Measurements from ENCODE around the gene OLFML2A.

OLFML2A gene

GRCh38 chr9:124860582-124861341, 83.8 kb downstream of the OLFML2A start:
- peaks cover 21% of the 10 kb centered on the region for H3K36me3 Mint-ChIP-seq (ENCODE audit: insufficient read depth)
- H3K27me3 Mint-ChIP-seq = no peaks in the 10 kb centered on the region
- ATAC-seq (replicated peaks; ENCODE audit: extremely low read depth, poor library complexity, severe bottlenecking) (no peak), DNase-seq (ENCODE audit: low spot score in 2 of 2) (no peak)
- peak overlapping the region; percentile 83 for H3K27ac Mint-ChIP-seq (ENCODE audit: low read depth)
- peaks cover 26% of the 10 kb centered on the region for H3K4me1 Mint-ChIP-seq
- H3K9me3 Mint-ChIP-seq = no peaks in the 10 kb centered on the region
- peak overlapping the region; percentile 85 for H3K4me3 Mint-ChIP-seq

DNA sequence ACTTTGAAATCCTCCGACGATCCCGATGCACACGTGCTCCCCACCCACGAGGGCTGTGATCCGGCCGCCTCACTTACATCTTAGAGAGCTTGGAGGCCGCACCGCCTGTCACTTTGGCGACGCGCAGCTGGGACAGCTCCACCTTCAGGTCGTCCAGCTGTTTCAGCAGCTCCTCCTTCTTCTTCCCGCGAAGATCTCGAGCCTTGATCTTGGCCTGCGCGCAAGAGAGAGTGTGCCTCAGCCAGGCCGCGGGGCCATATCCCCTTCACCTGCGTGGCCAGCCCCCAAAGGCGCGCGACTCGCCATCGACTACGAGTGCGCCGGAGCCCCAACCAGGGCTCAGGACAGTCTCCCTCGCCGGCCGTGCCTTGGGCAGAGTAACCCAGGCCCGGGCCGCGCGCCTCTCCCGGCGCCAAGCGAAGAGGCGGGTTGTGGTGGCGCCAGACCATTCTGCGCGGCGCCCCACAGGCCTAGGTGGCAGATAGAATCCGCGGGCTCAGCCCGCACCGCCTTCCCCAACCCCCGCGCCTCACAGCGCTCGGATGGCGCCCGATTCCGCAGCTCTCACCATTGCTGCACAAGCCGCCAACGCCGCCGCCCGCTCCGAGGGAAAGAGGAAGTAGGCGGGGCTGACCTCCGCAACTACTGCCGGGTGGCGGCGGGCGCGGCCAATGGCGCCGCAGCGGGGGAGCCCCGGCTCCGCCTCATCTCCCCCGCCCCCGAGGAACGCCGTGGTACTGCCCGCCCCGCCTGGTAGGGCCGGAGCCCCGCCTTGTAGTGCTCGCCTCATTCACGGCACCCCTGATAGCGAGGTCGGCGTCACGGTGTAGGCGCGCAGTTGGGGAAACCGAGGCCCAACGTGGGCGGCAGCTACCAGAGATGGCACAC, 84.7 kb downstream of the OLFML2A start, which contains the start of the genes ARPC5L and RPL35:
Gene ARPC5L, plus strand, starts transcription at position 789 of the 888 bp plus-strand sequence. CDS start 7,161 bp downstream, outside the sequence.
Gene RPL35, minus strand, starts transcription at position 616 of the 888 bp plus-strand sequence. Its CDS starts 45 bp downstream, at position 571.
- no peaks in the 10 kb centered on the region for H3K27me3 Mint-ChIP-seq
- ATAC-seq (replicated peaks; ENCODE audit: extremely low read depth, poor library complexity, severe bottlenecking) (peak; percentile 95), DNase-seq (ENCODE audit: low spot score in 2 of 2) (peak; percentile 90 to 91)
- peak within 1 kb of the TSS; percentile 83 for H3K27ac Mint-ChIP-seq (ENCODE audit: low read depth)
- peak within 1 kb of the TSS; percentile 85 for H3K4me3 Mint-ChIP-seq
- H3K36me3 Mint-ChIP-seq (ENCODE audit: insufficient read depth) = peaks cover 21% of the 10 kb centered on the region
- no peaks in the 10 kb centered on the region for H3K9me3 Mint-ChIP-seq
- H3K4me1 Mint-ChIP-seq = peaks cover 27% of the 10 kb centered on the region

DNA sequence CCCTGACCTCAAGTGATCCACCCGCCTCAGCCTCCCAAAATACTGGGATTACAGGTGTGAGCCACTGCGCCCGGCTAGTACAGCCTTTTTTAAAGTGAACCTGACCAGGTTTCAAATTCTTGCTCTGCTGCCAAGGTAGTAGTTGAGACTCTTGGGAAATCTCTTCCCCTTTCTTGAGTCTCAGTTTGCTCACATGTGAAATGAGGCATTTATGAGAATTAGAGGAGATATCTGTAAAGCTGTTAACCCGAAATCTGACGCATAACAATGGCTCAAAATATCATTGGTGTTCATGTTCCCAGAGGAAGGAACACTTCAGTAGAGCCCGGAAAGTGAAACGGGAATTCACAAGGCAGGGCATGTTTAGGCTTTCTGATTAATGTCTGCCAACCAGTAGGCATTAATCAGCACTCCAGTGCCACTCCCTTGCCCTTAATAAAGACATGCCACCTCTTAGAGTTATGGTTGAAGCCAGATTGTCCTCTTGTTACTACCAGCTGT, 86.5 kb downstream of the OLFML2A start:
- DNase-seq (ENCODE audit: low spot score in 2 of 2) (no peak), ATAC-seq (replicated peaks; ENCODE audit: extremely low read depth, poor library complexity, severe bottlenecking) (no peak)
- Mint-ChIP-seq H3K36me3 (ENCODE audit: insufficient read depth) (peaks cover 19% of the 10 kb centered on the region), H3K4me3 (peak overlapping the region; percentile 23), H3K9me3 (no peaks in the 10 kb centered on the region), H3K4me1 (peaks cover 37% of the 10 kb centered on the region), H3K27me3 (no peaks in the 10 kb centered on the region), H3K27ac (ENCODE audit: low read depth) (no peak overlapping the region)

Data from central memory CD8-positive, alpha-beta T cell (primary cell).